NCI-H1048 (cell line): ENCODE results near the gene DAP.
"Not testable (repeated sequence)": the region's sequence is repeated elsewhere in the genome, so short reads cannot be mapped to it uniquely, and the experiment has no call there.

Experiments
- DNase-seq: peaks from one replicate; lab custom pipeline; 2025; lab: John Stamatoyannopoulos, UW

DAP gene

GRCh38 chr5:10734037-10734709 lies 26.9 kb downstream of the DAP start:
- no peak for DNase-seq

GRCh38 chr5:10733426-10733825 lies 27.6 kb downstream of the DAP start:
- no peak for DNase-seq

- DNase-seq: no peak
Measured at GRCh38 chr5:10731913-10732312, 29.1 kb downstream of the DAP start.

GRCh38 chr5:10730043-10730351 lies 31.0 kb downstream of the DAP start:
- no peak for DNase-seq

- DNase-seq: no peak
Measured at GRCh38 chr5:10729320-10730042, 31.6 kb downstream of the DAP start.

GRCh38 chr5:10728679-10729078 lies 32.4 kb downstream of the DAP start:
- no peak for DNase-seq

- no peak for DNase-seq
Measured at GRCh38 chr5:10727861-10728260, 33.2 kb downstream of the DAP start.

- DNase-seq: no peak
Measured at GRCh38 chr5:10726913-10727517, 34.0 kb downstream of the DAP start.

GRCh38 chr5:10726179-10726912 lies 34.7 kb downstream of the DAP start:
- no peak for DNase-seq

- no peak for DNase-seq
Measured at GRCh38 chr5:10725636-10726035, 35.4 kb downstream of the DAP start.

- DNase-seq: no peak
Measured at GRCh38 chr5:10724781-10725507, 36.1 kb downstream of the DAP start.

GRCh38 chr5:10723514-10723913 lies 37.5 kb downstream of the DAP start:
- DNase-seq: no peak

- not testable (repeated sequence) for DNase-seq
Measured at GRCh38 chr5:10720766-10721165, 40.3 kb downstream of the DAP start.

GRCh38 chr5:10719965-10720364 lies 41.1 kb downstream of the DAP start:
- no peak for DNase-seq

- DNase-seq: not testable (repeated sequence)
Measured at GRCh38 chr5:10718617-10719016, 42.4 kb downstream of the DAP start.

- not testable (repeated sequence) for DNase-seq
Measured at GRCh38 chr5:10716825-10717224, 44.2 kb downstream of the DAP start.

- no peak for DNase-seq
Measured at GRCh38 chr5:10715605-10716290, 45.3 kb downstream of the DAP start.

- no peak for DNase-seq
Measured at GRCh38 chr5:10712574-10713366, 48.3 kb downstream of the DAP start.

- DNase-seq: no peak
Measured at GRCh38 chr5:10711562-10711961, 49.5 kb downstream of the DAP start.

- DNase-seq: no peak
Measured at GRCh38 chr5:10710513-10711128, 50.4 kb downstream of the DAP start.
